HepG2 (cell line): Measurements from ENCODE around the gene PEX3. TPM values are rescaled to one million over a fixed set of nuclear protein-coding genes. Genes with fewer than 3 reads are reported as not detected.

ENCODE experiments used
- ATAC-seq: fragments of 200-7000 bp; cut with Tn5 transposase; 3 replicates; pipeline ENCODE4 v1.9.1; 2020; ENCODE audit warnings: mild to moderate bottlenecking, moderate library complexity
- BruUV-seq: library from RNA; stranded (reverse); fragments of 400-500 nt; replicated peaks from 2 replicates; lab custom pipeline; 2021; lab: Mats Ljungman, UMichigan
- CTCF ChIA-PET: fragments of 300-600 bp; formaldehyde crosslinking; extraction: SDS; loops from one replicate; lab custom pipeline; 2021; ENCODE audit warnings: low total read pairs, inconsistent platforms, low intra/inter-chr PET ratio; lab: Yijun Ruan, JAX
- POLR2A ChIA-PET: fragments of 350-600 bp; sonication (Branson Sonifier 250); formaldehyde crosslinking; loops from one replicate; lab custom pipeline; 2020; ENCODE audit warnings: antibody characterized with exemption, inconsistent platforms; lab: Yijun Ruan, JAX
- DNase-seq: peaks from one replicate; pipeline ENCODE4 v3.0.0-alpha.2; 2015; ENCODE audit warnings: low spot score
- FAIRE-seq: peaks from 3 replicates; lab custom pipeline; 2011; peaks lifted over from hg19 to GRCh38; lab: Jason Lieb, UNC
- H2AFZ ChIP-seq: one replicate; pipeline ENCODE4 v1.6.1; 2011; ENCODE audit warnings: low read length, inconsistent platforms
- H3K27ac ChIP-seq: fragments of 300-600 bp; 3 replicates; pipeline ENCODE4 v1.8.0; 2011; ENCODE audit warnings: mixed run types, mild to moderate bottlenecking, mixed read lengths, low read length, inconsistent platforms; ENCODE audit not compliant: insufficient read depth; ENCODE audit errors: extremely low read length
- H3K27me3 ChIP-seq, 2 experiments: fragments of 200-600 bp in 1 of 2; 2 replicates in 1 of 2; 3 replicates in 1 of 2; pipeline versions ENCODE4 v1.6.0 to v1.8.0; 2011; ENCODE audit warnings: low read length in 2 of 2, mild to moderate bottlenecking in 2 of 2, moderate library complexity in 2 of 2, inconsistent platforms in 1 of 2; ENCODE audit not compliant: insufficient read depth in 2 of 2, control insufficient read depth in 1 of 2
- H3K36me3 ChIP-seq, 2 experiments: fragments of 200-600 bp in 1 of 2; replicated peaks in 1 of 2; 2 replicates in 1 of 2; 3 replicates in 1 of 2; pipeline versions ENCODE4 v1.5.1 to v1.8.0; 2011; ENCODE audit warnings: low read length in 2 of 2, inconsistent platforms in 1 of 2; ENCODE audit not compliant: insufficient read depth in 2 of 2, control insufficient read depth in 1 of 2
- H3K4me1 ChIP-seq: 2 replicates; pipeline ENCODE4 v1.5.1; 2012; ENCODE audit warnings: low read length, inconsistent platforms; ENCODE audit not compliant: insufficient read depth
- H3K4me2 ChIP-seq: 2 replicates; pipeline ENCODE4 v1.6.0; 2011; ENCODE audit warnings: low read depth, low read length, inconsistent platforms
- H3K4me3 ChIP-seq, 3 experiments: fragments of 200-600 bp in 1 of 3; sonication (generic), shearing (Covaris generic) in 1 of 3; replicated peaks in 1 of 3; 2 replicates each; pipeline ENCODE4 v1.5.1; 2011 to 2016; ENCODE audit warnings: low read length in 3 of 3, inconsistent platforms in 2 of 3, low read depth in 2 of 3, mild to moderate bottlenecking in 2 of 3, control low read depth in 1 of 3, mixed read lengths in 1 of 3; ENCODE audit not compliant: insufficient read depth in 1 of 3
- H3K79me2 ChIP-seq: one replicate; pipeline ENCODE4 v1.6.1; 2011; ENCODE audit warnings: low read length, inconsistent platforms; ENCODE audit not compliant: insufficient read depth
- H3K9ac ChIP-seq: 2 replicates; pipeline ENCODE4 v1.6.0; 2011; ENCODE audit warnings: mild to moderate bottlenecking, low read depth, low read length, inconsistent platforms; ENCODE audit not compliant: insufficient read depth
- H3K9me3 ChIP-seq: 2 replicates; pipeline ENCODE4 v1.5.1; 2012; ENCODE audit warnings: mild to moderate bottlenecking, low read length
- H4K20me1 ChIP-seq: 2 replicates; pipeline ENCODE4 v1.6.0; 2011; ENCODE audit warnings: inconsistent platforms, mild to moderate bottlenecking, low read length, moderate library complexity; ENCODE audit not compliant: insufficient read depth
- FOXO1 ChIP-seq: sonication (generic); formaldehyde crosslinking; IDR thresholded peaks from 2 replicates; pipeline ENCODE4 v1.4.0; 2020; ENCODE audit warnings: missing genetic modification reagents
- HNRNPUL1 ChIP-seq: fragments of 200-400 bp; formaldehyde crosslinking; IDR thresholded peaks from 2 replicates; pipeline ENCODE4 v1.6.1; 2017; ENCODE audit warnings: low read depth, mild to moderate bottlenecking, low read length, moderate library complexity
- KLF12 ChIP-seq: sonication (generic); formaldehyde crosslinking; IDR thresholded peaks from 2 replicates; pipeline ENCODE4 v1.4.0; 2020; ENCODE audit warnings: missing genetic modification reagents, borderline replicate concordance
- MEIS1 ChIP-seq: sonication (generic); formaldehyde crosslinking; IDR thresholded peaks from 2 replicates; pipeline ENCODE4 v1.9.0; 2021; ENCODE audit warnings: mild to moderate bottlenecking, missing genetic modification reagents, moderate library complexity, borderline replicate concordance
- MTF1 ChIP-seq: sonication (generic); formaldehyde crosslinking; IDR thresholded peaks from 2 replicates; pipeline ENCODE4 v1.5.0; 2020; ENCODE audit warnings: missing genetic modification reagents
- NFYB ChIP-seq: sonication (generic); formaldehyde crosslinking; IDR thresholded peaks from 2 replicates; pipeline ENCODE4 v1.4.0; 2020; ENCODE audit warnings: missing genetic modification reagents
- POGZ ChIP-seq: sonication (generic); formaldehyde crosslinking; IDR thresholded peaks from 2 replicates; pipeline ENCODE4 v1.4.0; 2020; ENCODE audit warnings: mild to moderate bottlenecking, missing genetic modification reagents
- SRSF4 ChIP-seq: fragments of 200-400 bp; formaldehyde crosslinking; IDR thresholded peaks from one replicate; pipeline ENCODE4 v1.6.1; 2018; ENCODE audit warnings: mild to moderate bottlenecking, low read depth, low read length, moderate library complexity; ENCODE audit not compliant: poor library complexity, severe bottlenecking
- STAG1 ChIP-seq: sonication (generic); formaldehyde crosslinking; IDR thresholded peaks from 2 replicates; pipeline ENCODE4 v1.4.0; 2020; ENCODE audit warnings: missing genetic modification reagents
- ZNF12 ChIP-seq: sonication (generic); formaldehyde crosslinking; IDR thresholded peaks from 2 replicates; pipeline ENCODE4 v1.5.0; 2020; ENCODE audit warnings: missing genetic modification reagents
- ZNF225 ChIP-seq: sonication (generic); formaldehyde crosslinking; IDR thresholded peaks from 2 replicates; pipeline ENCODE4 v1.4.0; 2020; ENCODE audit warnings: mild to moderate bottlenecking, missing genetic modification reagents
- ZNF432 ChIP-seq: sonication (generic); formaldehyde crosslinking; IDR thresholded peaks from 2 replicates; pipeline ENCODE4 v1.5.0; 2020; ENCODE audit warnings: missing genetic modification reagents, mild to moderate bottlenecking, borderline replicate concordance
- ZZZ3 ChIP-seq: sonication (generic); formaldehyde crosslinking; IDR thresholded peaks from 2 replicates; pipeline ENCODE4 v1.4.0; 2020; ENCODE audit warnings: missing genetic modification reagents, mild to moderate bottlenecking, borderline replicate concordance
- WGBS: methylation state at CpG from one replicate; pipeline ENCODE4 v1.1.6; 2017; ENCODE audit warnings: low lambda C conversion rate; 5-methylcytosine and 5-hydroxymethylcytosine counted together
- in situ Hi-C: cut with HindIII; loops from 2 replicates; pipeline ENCODE4 v1.10.0; 2017; ENCODE audit warnings: low pct_unique_long_range_greater_than_20kb; ENCODE audit not compliant: extremely low pct_ligation_motif_present
- intact Hi-C: fragments of 100-400 bp; cut with micrococcal nuclease; formaldehyde crosslinking; loops from one replicate; pipeline ENCODE4 v1.10.0; 2022; ENCODE audit not compliant: unreplicated experiment
- polyA plus RNA-seq, 8 experiments: library from polyadenylated mRNA; depleted of rRNA in 3 of 8; stranded (reverse) in 7 of 8; unstranded in 1 of 8; fragments of >200 nt; fragmentation: Illumina TruSeq in 4 of 8; extraction: Trizol in 4 of 8; gene quantifications; 2 replicates each; pipeline versions ENCODE4 v1.2.1 to v1.2.3, GENCODE V29; 2011 to 2016; ENCODE audit warnings: low read depth in 4 of 8, missing spikeins in 1 of 8, mixed read lengths in 1 of 8; ENCODE audit not compliant: insufficient read depth in 1 of 8
- total RNA-seq, 5 experiments: library from RNA; depleted of rRNA; stranded (reverse); fragments of >200 nt; fragmentation: Illumina TruSeq; extraction: Trizol; gene quantifications; 2 replicates each; pipeline ENCODE4 v1.2.3, GENCODE V29; 2016; ENCODE audit warnings: low read depth in 1 of 5
- TF ChIP-seq, protein P1 (sequence below): sonication (generic); formaldehyde crosslinking; IDR thresholded peaks from 2 replicates; pipeline ENCODE4 v1.4.0; 2020; ENCODE audit warnings: missing genetic modification reagents; ENCODE audit errors: not compliant biosample characterization

The PEX3 gene
- total and polyA plus RNA-seq, 2 of the 13 experiments (the other 11 are each of a cell fraction or from before 2014, with no cell fraction given), result 30.9 to 40.8 TPM

DNA sequence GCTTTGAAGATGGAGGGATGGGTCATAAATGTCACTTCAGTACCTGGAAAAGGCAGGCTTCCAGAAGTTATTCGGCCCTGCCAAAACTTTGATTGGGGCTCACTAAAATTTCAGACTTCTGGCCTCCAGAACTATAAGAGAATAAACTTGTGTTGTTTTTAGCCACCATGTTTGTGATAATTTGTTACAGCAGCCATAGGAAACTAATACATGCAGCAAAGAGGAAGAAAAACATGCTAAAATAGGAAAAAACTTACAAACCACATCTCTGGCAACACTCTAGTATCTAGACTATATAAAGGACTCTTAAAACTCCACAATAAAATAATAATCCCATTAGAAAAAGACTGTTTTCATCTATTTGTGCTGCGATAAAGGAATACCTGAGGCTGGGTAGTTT lies 9.6 kb upstream of the PEX3 start:
- no peak for FAIRE-seq
- POLR2A ChIA-PET, result no interaction called here
- intact Hi-C loops (no loop called here), in situ Hi-C loops (no loop called here)
- peaks cover 7% of the 10 kb centered on the region for H3K79me2 ChIP-seq
- H3K4me1 ChIP-seq, result no peaks in the 10 kb centered on the region
- no peak for DNase-seq
- no peaks in the 10 kb centered on the region for H3K9me3 ChIP-seq
- peak; percentile 95 for TF ChIP-seq ZNF12 (CRISPR knock-in tag)
- TF ChIP-seq ZNF225 (CRISPR knock-in tag), result no peak
- no peak for TF ChIP-seq ZZZ3 (CRISPR knock-in tag)
- TF ChIP-seq, all 625 proteins: peak for 1
- H2AFZ ChIP-seq, result no peak overlapping the region
- 96% methylated on average over 2 of the region's 2 CpGs for WGBS
- H3K9ac ChIP-seq, result no peak overlapping the region
- no peak overlapping the region for H3K4me3 ChIP-seq
- no peak overlapping the region for H3K27ac ChIP-seq
- no peaks in the 10 kb centered on the region for H4K20me1 ChIP-seq
- CTCF ChIA-PET, result no interaction called here
- ATAC-seq, result no peak
- no peak overlapping the region for H3K4me2 ChIP-seq
- no TSS peak for BruUV-seq
- peaks cover 10 to 51% of the 10 kb centered on the region in 2 experiments for H3K36me3 ChIP-seq
- no peaks in the 10 kb centered on the region for H3K27me3 ChIP-seq

GRCh38 chr6:143441680-143442545 lies 8.7 kb upstream of the PEX3 start:
- no TSS peak for BruUV-seq
- FAIRE-seq, result no peak
- no peak for DNase-seq
- TF ChIP-seq HNRNPUL1 (no peak), SRSF4 (no peak), ZNF432 (CRISPR knock-in tag) (no peak), FOXO1 (no peak), POGZ (CRISPR knock-in tag) (no peak), STAG1 (no peak), MEIS1 (CRISPR knock-in tag) (no peak), NFYB (CRISPR knock-in tag) (no peak), MTF1 (no peak), KLF12 (CRISPR knock-in tag) (no peak)
- TF ChIP-seq, protein P1, sequence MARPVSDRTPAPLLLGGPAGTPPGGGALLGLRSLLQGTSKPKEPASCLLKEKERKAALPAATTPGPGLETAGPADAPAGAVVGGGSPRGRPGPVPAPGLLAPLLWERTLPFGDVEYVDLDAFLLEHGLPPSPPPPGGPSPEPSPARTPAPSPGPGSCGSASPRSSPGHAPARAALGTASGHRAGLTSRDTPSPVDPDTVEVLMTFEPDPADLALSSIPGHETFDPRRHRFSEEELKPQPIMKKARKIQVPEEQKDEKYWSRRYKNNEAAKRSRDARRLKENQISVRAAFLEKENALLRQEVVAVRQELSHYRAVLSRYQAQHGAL, result no peak

More at GRCh38 chr6:143441680-143442545, 8.7 kb upstream of the PEX3 start:
- Histone ChIP-seq H3K27ac (no peak overlapping the region), H3K79me2 (peaks cover 7% of the 10 kb centered on the region), H3K4me3 (no peak overlapping the region), H2AFZ (no peak overlapping the region), H3K4me1 (peaks cover 4% of the 10 kb centered on the region; the same call in 1 of the 2 replicates), H3K9me3 (no peaks in the 10 kb centered on the region), H3K4me2 (no peak overlapping the region), H3K27me3 (no peaks in the 10 kb centered on the region), H4K20me1 (no peaks in the 10 kb centered on the region), H3K9ac (no peak overlapping the region), H3K36me3 (peaks cover 10 to 45% of the 10 kb centered on the region in 2 experiments)
- ChIA-PET CTCF (no interaction called here), POLR2A (no interaction called here)
- intact Hi-C loops (no loop called here), in situ Hi-C loops (no loop called here)
- WGBS, result 95% methylated on average over 8 of the region's 8 CpGs
- ATAC-seq, result no peak
